ENCODE results near the gene SCFD1.

DNA sequence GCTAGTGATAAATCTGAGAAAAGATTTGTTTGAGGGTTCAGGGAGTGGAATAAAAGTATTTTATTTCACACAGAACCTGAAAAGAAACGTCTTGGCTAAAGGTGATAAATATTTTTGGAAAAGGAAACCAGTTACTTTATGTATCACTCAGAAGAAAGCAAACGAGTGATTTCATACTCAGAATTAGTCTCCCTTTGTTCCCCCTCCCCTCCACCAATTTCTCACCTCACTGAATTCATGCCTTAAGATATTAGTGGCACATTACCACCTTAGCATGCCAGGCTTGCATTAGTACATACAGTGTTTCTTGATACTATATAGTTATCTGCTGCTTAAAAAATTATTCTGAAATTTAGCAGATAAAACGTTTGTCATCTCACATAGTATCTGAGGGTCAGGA, 35.0 kb upstream of the SCFD1 start:
- TF ChIP-seq, protein P1, sequence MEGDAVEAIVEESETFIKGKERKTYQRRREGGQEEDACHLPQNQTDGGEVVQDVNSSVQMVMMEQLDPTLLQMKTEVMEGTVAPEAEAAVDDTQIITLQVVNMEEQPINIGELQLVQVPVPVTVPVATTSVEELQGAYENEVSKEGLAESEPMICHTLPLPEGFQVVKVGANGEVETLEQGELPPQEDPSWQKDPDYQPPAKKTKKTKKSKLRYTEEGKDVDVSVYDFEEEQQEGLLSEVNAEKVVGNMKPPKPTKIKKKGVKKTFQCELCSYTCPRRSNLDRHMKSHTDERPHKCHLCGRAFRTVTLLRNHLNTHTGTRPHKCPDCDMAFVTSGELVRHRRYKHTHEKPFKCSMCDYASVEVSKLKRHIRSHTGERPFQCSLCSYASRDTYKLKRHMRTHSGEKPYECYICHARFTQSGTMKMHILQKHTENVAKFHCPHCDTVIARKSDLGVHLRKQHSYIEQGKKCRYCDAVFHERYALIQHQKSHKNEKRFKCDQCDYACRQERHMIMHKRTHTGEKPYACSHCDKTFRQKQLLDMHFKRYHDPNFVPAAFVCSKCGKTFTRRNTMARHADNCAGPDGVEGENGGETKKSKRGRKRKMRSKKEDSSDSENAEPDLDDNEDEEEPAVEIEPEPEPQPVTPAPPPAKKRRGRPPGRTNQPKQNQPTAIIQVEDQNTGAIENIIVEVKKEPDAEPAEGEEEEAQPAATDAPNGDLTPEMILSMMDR (IDR thresholded peaks at IDR 0.05 in 2 of 3, conservative IDR thresholded peaks at IDR 0.05 in 1 of 3; ENCODE audit: control insufficient read depth in 2 of 3, extremely low read depth in 1 of 3, insufficient read depth in 1 of 3, low read depth in 3 of 3, low read length in 3 of 3): no peak
- no peak for TF ChIP-seq GABPA (IDR thresholded peaks at IDR 0.05; ENCODE audit: low read depth)
- TF ChIP-seq, protein P2, sequence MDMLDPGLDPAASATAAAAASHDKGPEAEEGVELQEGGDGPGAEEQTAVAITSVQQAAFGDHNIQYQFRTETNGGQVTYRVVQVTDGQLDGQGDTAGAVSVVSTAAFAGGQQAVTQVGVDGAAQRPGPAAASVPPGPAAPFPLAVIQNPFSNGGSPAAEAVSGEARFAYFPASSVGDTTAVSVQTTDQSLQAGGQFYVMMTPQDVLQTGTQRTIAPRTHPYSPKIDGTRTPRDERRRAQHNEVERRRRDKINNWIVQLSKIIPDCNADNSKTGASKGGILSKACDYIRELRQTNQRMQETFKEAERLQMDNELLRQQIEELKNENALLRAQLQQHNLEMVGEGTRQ (IDR thresholded peaks at IDR 0.05; ENCODE audit: borderline replicate concordance, low read depth, low read length): no peak
- no peak for TF ChIP-seq RCOR1 (conservative IDR thresholded peaks at IDR 0.05; ENCODE audit: low read depth, low read length)
- TF ChIP-seq CHD4 (IDR thresholded peaks at IDR 0.05): no peak
- TF ChIP-seq TCF3 (IDR thresholded peaks at IDR 0.05; ENCODE audit: borderline replicate concordance, insufficient read depth, low read depth, low read length): no peak
- no peak for TF ChIP-seq ZNF687 (IDR thresholded peaks at IDR 0.05)
- no peak for TF ChIP-seq EZH2 (IDR thresholded peaks at IDR 0.05; ENCODE audit: borderline replicate concordance, control insufficient read depth, low read depth, low read length)
- TF ChIP-seq CHD2 (IDR thresholded peaks at IDR 0.05; ENCODE audit: borderline replicate concordance, low read depth, low read length): no peak
